ENCODE data around the gene LMO7.
"Not testable (repeated sequence)": the region's sequence is repeated elsewhere in the genome, so short reads cannot be mapped to it uniquely, and the experiment has no call there.

LMO7 gene

GRCh38 chr13:75699062-75699461 is 62.9 kb downstream of the LMO7 start:
- FAIRE-seq (no peak), DNase-seq (ENCODE audit: low spot score) (no peak)

GRCh38 chr13:75699717-75700116 is 63.6 kb downstream of the LMO7 start:
- not testable (repeated sequence) for DNase-seq (ENCODE audit: low spot score); FAIRE-seq

GRCh38 chr13:75700552-75700951 is 64.4 kb downstream of the LMO7 start:
- FAIRE-seq (no peak), DNase-seq (ENCODE audit: low spot score) (no peak)

- DNase-seq (ENCODE audit: low spot score): no peak
- no peak for FAIRE-seq
These were observed 66.3 kb downstream of the LMO7 start for GRCh38 chr13:75702476-75702875.

GRCh38 chr13:75703769-75704168 is 67.6 kb downstream of the LMO7 start:
- FAIRE-seq (no peak), DNase-seq (ENCODE audit: low spot score) (no peak)

GRCh38 chr13:75704194-75704926 is 68.2 kb downstream of the LMO7 start:
- DNase-seq (ENCODE audit: low spot score) (no peak), FAIRE-seq (no peak)

- FAIRE-seq: no peak
- no peak for DNase-seq (ENCODE audit: low spot score)
These were observed 68.8 kb downstream of the LMO7 start for GRCh38 chr13:75704927-75705288.

GRCh38 chr13:75705395-75705794 is 69.3 kb downstream of the LMO7 start:
- peak; percentile 13 for DNase-seq (ENCODE audit: low spot score)
- no peak for FAIRE-seq

GRCh38 chr13:75705908-75706307 is 69.8 kb downstream of the LMO7 start:
- FAIRE-seq: no peak
- DNase-seq (ENCODE audit: low spot score): no peak

- DNase-seq (ENCODE audit: low spot score): no peak
- FAIRE-seq: no peak
These were observed 77.7 kb downstream of the LMO7 start for GRCh38 chr13:75713852-75714251.

- DNase-seq (ENCODE audit: low spot score) (no peak), FAIRE-seq (no peak)
These were observed 79.7 kb downstream of the LMO7 start for GRCh38 chr13:75715601-75716523.

GRCh38 chr13:75717525-75717924 is 81.4 kb downstream of the LMO7 start:
- FAIRE-seq (no peak), DNase-seq (ENCODE audit: low spot score) (no peak)

GRCh38 chr13:75721307-75721706 is 85.2 kb downstream of the LMO7 start:
- FAIRE-seq: no peak
- no peak for DNase-seq (ENCODE audit: low spot score)

GRCh38 chr13:75723901-75724300 is 87.8 kb downstream of the LMO7 start:
- FAIRE-seq: no peak

GRCh38 chr13:75724752-75725517 is 88.8 kb downstream of the LMO7 start:
- FAIRE-seq: no peak
- no peak for DNase-seq (ENCODE audit: low spot score)

More at GRCh38 chr13:75723901-75724300, 87.8 kb downstream of the LMO7 start:
- DNase-seq (ENCODE audit: low spot score): no peak

GRCh38 chr13:75725736-75726135 is 89.6 kb downstream of the LMO7 start:
- FAIRE-seq (no peak), DNase-seq (ENCODE audit: low spot score) (no peak)

- no peak for FAIRE-seq
These were observed 90.2 kb downstream of the LMO7 start for GRCh38 chr13:75726306-75726705.

GRCh38 chr13:75733113-75733512 is 97.0 kb downstream of the LMO7 start:
- FAIRE-seq; DNase-seq (ENCODE audit: low spot score): not testable (repeated sequence)

More at GRCh38 chr13:75726306-75726705, 90.2 kb downstream of the LMO7 start:
- no peak for DNase-seq (ENCODE audit: low spot score)

GRCh38 chr13:75736173-75736572 is 100.0 kb downstream of the LMO7 start:
- no peak for FAIRE-seq

GRCh38 chr13:75738841-75739240 is 102.7 kb downstream of the LMO7 start:
- DNase-seq (ENCODE audit: low spot score): no peak

More at GRCh38 chr13:75736173-75736572, 100.0 kb downstream of the LMO7 start:
- no peak for DNase-seq (ENCODE audit: low spot score)

GRCh38 chr13:75739244-75739868 is 103.2 kb downstream of the LMO7 start:
- FAIRE-seq (no peak), DNase-seq (ENCODE audit: low spot score) (peak; percentile 14)

More at GRCh38 chr13:75738841-75739240, 102.7 kb downstream of the LMO7 start:
- no peak for FAIRE-seq
